ENCODE data around the gene USP24.

GRCh38 chr1:55192093-55192492, 23.1 kb downstream of the USP24 start:
- TF ChIP-seq POLR2A (IDR thresholded peaks at IDR 0.05) (no peak), CTCF (IDR thresholded peaks at IDR 0.05) (no peak), POLR2AphosphoS5 (IDR thresholded peaks at IDR 0.05; ENCODE audit: insufficient read depth in 1 of 2, low read depth in 1 of 2) (no peak)
